Inferior parietal cortex (tissue), 1 donor: ENCODE results near the gene CBX2.
"Not testable (repeated sequence)": the region's sequence is repeated elsewhere in the genome, so short reads cannot be mapped to it uniquely, and the experiment has no call there.

ENCODE experiments used
- DNase-seq: peaks from one replicate; pipeline ENCODE4 v3.0.0-alpha.2; 2016; ENCODE audit errors: extremely low spot score

Gene CBX2

GRCh38 chr17:79769570-79770506, 8.1 kb upstream of the CBX2 start:
- DNase-seq: no peak

GRCh38 chr17:79771276-79771675, 6.7 kb upstream of the CBX2 start:
- DNase-seq: no peak

- DNase-seq: not testable (repeated sequence)
Observed at GRCh38 chr17:79772726-79773125, 5.2 kb upstream of the CBX2 start.

- no peak for DNase-seq
Observed at GRCh38 chr17:79774561-79774975, 3.4 kb upstream of the CBX2 start.

GRCh38 chr17:79775632-79776031, 2.3 kb upstream of the CBX2 start:
- DNase-seq: no peak

GRCh38 chr17:79776376-79777119, 1.4 kb upstream of the CBX2 start:
- no peak for DNase-seq

GRCh38 chr17:79777120-79777893, 641 bp upstream of the CBX2 start:
- DNase-seq: peak; percentile 57

- DNase-seq: no peak
Observed at GRCh38 chr17:79778504-79779083, 646 bp downstream of the CBX2 start.

- no peak for DNase-seq
Observed at GRCh38 chr17:79779084-79779529, 1.2 kb downstream of the CBX2 start.

GRCh38 chr17:79779661-79780365, 1.9 kb downstream of the CBX2 start:
- DNase-seq: no peak

GRCh38 chr17:79781012-79781650, 3.2 kb downstream of the CBX2 start:
- no peak for DNase-seq

GRCh38 chr17:79781736-79782575, 4.0 kb downstream of the CBX2 start:
- DNase-seq: no peak

GRCh38 chr17:79783891-79784290, 5.9 kb downstream of the CBX2 start:
- DNase-seq: no peak

- DNase-seq: no peak
Observed at GRCh38 chr17:79784353-79785016, 6.5 kb downstream of the CBX2 start.

- no peak for DNase-seq
Observed at GRCh38 chr17:79785017-79785899, 7.3 kb downstream of the CBX2 start.

GRCh38 chr17:79785900-79786810, 8.2 kb downstream of the CBX2 start:
- no peak for DNase-seq
